IPS DF 4.7 (cell line): ENCODE results near the gene C11orf68.
"Not testable (repeated sequence)": the region's sequence is repeated elsewhere in the genome, so short reads cannot be mapped to it uniquely, and the experiment has no call there.

Experiments
- DNase-seq: peaks from one replicate; pipeline ENCODE4 v3.0.0-alpha.2; 2013; ENCODE audit warnings: low spot score; ENCODE audit errors: extremely low read depth

The C11orf68 gene

GRCh38 chr11:65915101-65915820 is 3.6 kb downstream of the C11orf68 start:
- DNase-seq: no peak

- no peak for DNase-seq
Observed at GRCh38 chr11:65912845-65913244, 6.0 kb downstream of the C11orf68 start.

GRCh38 chr11:65911682-65912568 is 6.9 kb downstream of the C11orf68 start:
- no peak for DNase-seq

GRCh38 chr11:65907878-65908277 is 11.0 kb downstream of the C11orf68 start:
- DNase-seq: no peak

- DNase-seq: no peak
Observed at GRCh38 chr11:65906602-65907001, 12.3 kb downstream of the C11orf68 start.

GRCh38 chr11:65903715-65904114 is 15.1 kb downstream of the C11orf68 start:
- no peak for DNase-seq

- DNase-seq: no peak
Observed at GRCh38 chr11:65903068-65903481, 15.8 kb downstream of the C11orf68 start.

- DNase-seq: no peak
Observed at GRCh38 chr11:65900899-65901180, 18.0 kb downstream of the C11orf68 start.

GRCh38 chr11:65900125-65900898 is 18.6 kb downstream of the C11orf68 start, which contains the start of gene FOSL1:
Gene FOSL1 (minus strand): TSS chr11:65900388. CDS start chr11:65900339, 49 bp downstream.
- DNase-seq: no peak

GRCh38 chr11:65899356-65900124 is 19.3 kb downstream of the C11orf68 start:
- no peak for DNase-seq

- DNase-seq: no peak
Observed at GRCh38 chr11:65898656-65899355, 20.1 kb downstream of the C11orf68 start.

GRCh38 chr11:65897020-65897471 is 21.8 kb downstream of the C11orf68 start:
- no peak for DNase-seq

GRCh38 chr11:65896034-65896999 is 22.5 kb downstream of the C11orf68 start:
- DNase-seq: no peak

- DNase-seq: no peak
Observed at GRCh38 chr11:65895482-65895981, 23.3 kb downstream of the C11orf68 start.

GRCh38 chr11:65894034-65894591 is 24.7 kb downstream of the C11orf68 start:
- no peak for DNase-seq

GRCh38 chr11:65892661-65893317 is 26.1 kb downstream of the C11orf68 start:
- no peak for DNase-seq

GRCh38 chr11:65892137-65892540 is 26.7 kb downstream of the C11orf68 start:
- not testable (repeated sequence) for DNase-seq
